HG03095 (cell line): ENCODE results near the gene YPEL4.
A peak's percentile ranks its signal among the peaks of the same experiment; 100 is the strongest.
"Not testable (repeated sequence)": the region's sequence is repeated elsewhere in the genome, so short reads cannot be mapped to it uniquely, and the experiment has no call there.

Experiments used
- ATAC-seq: cut with Tn5 transposase; IDR thresholded peaks from one replicate; pipeline ENCODE4 v1.9.1; 2021; ENCODE audit warnings: moderate library complexity; ENCODE audit not compliant: unreplicated experiment

The YPEL4 gene, protein sequence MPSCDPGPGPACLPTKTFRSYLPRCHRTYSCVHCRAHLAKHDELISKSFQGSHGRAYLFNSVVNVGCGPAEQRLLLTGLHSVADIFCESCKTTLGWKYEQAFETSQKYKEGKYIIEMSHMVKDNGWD

GRCh38 chr11:57649826-57650738 lies at the start of gene YPEL4:
TSS of gene YPEL4 (minus strand) at chr11:57649912. CDS start at chr11:57647107, 2,805 bp downstream.
- ATAC-seq, result no peak

GRCh38 chr11:57698843-57699365 lies 49.2 kb upstream of the YPEL4 start:
- no peak for ATAC-seq

DNA sequence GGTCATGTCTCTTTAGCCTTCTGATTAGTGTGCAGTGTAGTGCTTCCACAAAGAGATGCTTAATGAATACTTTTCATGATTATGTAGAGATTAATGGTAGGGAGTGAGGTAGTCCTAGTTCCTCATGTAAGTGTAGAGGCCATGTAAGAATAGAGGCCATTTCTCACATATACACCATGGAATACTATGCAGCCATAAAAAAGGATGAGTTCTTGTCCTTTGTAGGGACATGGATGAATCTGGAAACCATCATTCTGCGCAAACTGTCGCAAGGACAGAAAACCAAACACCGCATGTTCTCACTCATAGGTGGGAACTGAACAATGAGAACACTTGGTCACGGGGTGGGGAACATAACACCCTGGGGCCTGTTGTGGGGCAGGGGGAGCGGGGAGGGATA lies 40.8 kb upstream of the YPEL4 start:
- not testable (repeated sequence) for ATAC-seq

DNA sequence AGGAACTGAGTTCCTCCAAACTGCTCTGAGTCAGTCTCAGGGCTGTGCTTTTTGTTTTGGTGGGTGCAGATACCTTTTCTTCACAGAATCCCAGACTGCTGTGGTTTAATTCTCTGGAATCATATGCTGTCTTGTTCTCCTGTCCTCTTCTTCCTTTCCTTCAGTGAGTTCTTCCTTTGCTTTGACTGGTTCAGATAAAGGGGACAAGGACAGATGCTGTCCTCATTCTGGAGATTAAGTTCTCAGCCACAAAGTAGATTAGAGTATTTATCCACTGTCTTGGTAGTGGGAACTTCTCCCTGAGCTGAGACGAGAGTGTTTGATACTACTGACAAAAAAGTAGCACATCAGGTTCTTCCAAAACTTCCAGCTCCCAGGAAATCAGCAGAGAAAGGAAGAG lies 31.5 kb upstream of the YPEL4 start:
- ATAC-seq, result no peak

GRCh38 chr11:57680552-57680874 lies 30.8 kb upstream of the YPEL4 start:
- ATAC-seq, result peak; percentile 39

- ATAC-seq, result no peak
Measured at GRCh38 chr11:57679396-57679795, 29.7 kb upstream of the YPEL4 start.

- no peak for ATAC-seq
Measured at GRCh38 chr11:57675176-57675941, 25.6 kb upstream of the YPEL4 start.

DNA sequence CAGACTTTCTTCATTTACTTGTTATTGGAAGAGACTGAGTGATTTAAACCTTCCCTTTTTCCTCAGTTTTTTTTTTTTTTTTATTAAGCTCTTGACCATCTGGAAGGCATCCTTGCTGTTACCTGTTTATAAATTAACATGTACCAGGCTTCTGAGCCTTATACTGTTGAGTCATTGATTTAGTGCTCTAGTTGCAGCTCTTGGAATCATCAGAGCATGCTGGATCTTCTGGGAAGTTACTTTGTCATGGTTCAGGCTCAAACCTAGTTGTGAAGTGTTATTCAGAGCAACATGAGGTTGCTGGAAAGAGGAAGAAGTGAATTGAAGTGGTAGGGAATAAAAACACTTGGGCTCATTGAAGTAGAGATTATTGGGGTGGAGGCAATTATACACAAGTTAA lies 24.5 kb upstream of the YPEL4 start:
- no peak for ATAC-seq

- ATAC-seq, result peak; percentile 8
Measured at GRCh38 chr11:57668434-57668782, 18.7 kb upstream of the YPEL4 start.

- peak; percentile 84 for ATAC-seq
Measured at GRCh38 chr11:57667736-57668433, 18.2 kb upstream of the YPEL4 start, which contains the start of gene ZDHHC5. TSS of gene ZDHHC5 (plus strand) at chr11:57668114. CDS start at chr11:57673091, 4,977 bp downstream.

- peak; percentile 61 for ATAC-seq
Measured at GRCh38 chr11:57667117-57667735, 17.5 kb upstream of the YPEL4 start.

DNA sequence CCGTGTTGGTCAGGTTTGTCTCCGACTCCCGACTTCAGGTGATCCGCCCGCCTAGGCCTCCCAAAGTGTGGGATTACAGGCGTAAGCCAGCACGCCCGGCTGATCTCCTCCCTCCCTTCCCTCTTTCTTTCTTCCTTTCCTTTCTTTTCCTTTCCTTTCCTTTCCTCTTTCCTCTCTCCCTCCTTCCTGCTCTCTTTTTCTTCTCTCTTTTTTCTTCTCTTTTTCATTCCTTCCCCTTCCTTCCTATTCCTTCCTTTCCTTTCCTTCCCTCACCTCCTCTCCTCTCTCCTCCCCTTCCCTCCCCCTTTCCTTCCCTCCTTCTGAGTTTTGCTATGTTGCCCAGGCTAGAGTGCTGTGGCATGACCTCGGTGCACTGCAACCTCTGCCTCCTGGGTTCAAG lies 14.3 kb upstream of the YPEL4 start:
- ATAC-seq, result no peak

GRCh38 chr11:57662893-57663292 lies 13.2 kb upstream of the YPEL4 start:
- ATAC-seq, result no peak

DNA sequence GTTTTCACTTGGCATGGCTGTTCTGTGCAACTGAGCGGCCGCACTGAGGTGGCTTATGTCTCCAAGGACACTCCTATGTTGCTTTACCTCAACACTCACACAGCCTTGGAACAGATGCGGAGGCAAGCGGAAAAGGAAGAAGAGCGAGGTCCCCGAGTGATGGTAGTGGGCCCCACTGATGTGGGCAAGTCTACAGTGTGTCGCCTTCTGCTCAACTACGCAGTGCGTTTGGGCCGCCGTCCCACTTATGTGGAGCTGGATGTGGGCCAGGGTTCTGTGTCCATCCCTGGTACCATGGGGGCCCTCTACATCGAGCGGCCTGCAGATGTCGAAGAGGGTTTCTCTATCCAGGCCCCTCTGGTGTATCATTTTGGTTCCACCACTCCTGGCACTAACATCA lies 10.0 kb upstream of the YPEL4 start:
- no peak for ATAC-seq

- ATAC-seq, result no peak
Measured at GRCh38 chr11:57658023-57658361, 8.3 kb upstream of the YPEL4 start.

DNA sequence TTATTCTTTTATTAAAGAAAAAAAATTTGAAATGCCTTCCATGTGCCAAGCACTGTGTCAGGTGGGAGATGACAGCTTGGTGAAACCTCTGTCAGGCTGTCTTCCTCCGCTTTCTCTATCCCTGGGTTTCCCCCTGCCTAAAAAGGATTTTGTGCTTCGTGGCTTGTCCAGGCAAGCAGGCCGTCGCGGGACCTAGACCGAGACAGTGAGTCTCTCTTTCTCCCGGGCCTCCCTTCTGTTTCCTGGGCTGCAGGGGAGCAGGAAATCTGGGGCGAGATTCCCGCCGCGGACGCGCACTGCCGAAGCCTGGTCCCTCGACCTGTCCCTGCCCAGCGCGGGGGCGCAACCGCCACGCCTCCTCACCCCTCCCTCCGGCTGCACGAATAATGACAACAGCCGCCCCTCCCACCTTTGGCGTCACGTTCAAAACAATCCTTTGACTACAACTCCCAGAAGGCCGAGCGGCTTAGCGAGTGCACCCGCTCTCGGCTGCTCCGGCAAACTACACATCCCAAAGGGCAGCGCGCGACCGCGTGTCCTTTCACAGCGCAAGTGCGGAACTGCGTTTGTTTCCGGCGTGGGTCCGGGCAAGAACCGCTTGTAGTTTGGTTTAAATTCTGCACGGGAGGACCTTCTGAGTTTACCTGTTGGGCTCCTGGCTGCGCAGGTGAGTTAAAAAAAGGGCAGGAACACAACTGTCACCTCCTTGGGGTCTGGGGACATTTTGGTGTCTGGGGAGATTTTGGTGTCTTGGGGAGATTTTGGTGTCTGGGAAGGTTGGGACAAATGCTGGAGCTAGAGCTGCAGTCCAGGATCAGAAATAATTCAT lies 7.7 kb upstream of the YPEL4 start, which contains the start of gene CLP1:
Gene CLP1 (plus strand): TSS at position 569 of the 829 bp plus-strand sequence. CDS start 1,715 bp downstream, outside the sequence.
- peak; percentile 98 for ATAC-seq

DNA sequence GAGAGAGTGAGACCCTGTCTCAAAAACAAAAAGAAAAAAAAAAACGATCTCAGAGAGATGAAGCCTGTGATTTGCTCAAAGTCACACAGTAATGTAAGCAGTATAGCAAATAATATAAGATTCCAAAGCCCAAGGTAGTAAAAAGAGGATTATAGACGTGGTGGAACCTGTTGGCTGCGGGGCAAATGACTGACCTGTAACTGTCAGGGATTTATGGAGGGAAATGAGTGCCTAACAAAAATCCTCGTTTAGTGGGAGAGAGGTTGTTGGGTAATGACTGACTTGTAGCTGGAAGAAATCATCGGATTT lies 7.1 kb upstream of the YPEL4 start:
- no peak for ATAC-seq

DNA sequence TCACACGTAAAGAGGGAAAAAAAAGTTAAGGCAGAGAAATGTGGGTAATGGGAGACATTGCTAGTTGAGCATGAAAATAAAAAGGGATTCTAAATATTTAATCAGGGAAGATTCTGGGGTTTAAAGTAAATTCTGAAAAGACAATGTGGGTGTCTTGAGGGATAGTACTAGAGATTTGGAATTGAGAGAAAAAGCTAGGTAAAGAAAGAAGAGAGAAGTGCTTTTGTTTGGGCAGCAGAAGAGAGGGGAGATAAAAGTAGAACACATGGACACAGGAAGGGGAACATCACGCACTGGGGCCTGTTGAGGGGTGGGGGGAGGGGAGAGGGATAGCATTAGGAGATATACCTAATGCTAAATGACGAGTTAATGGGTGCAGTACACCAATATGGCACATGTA lies 3.5 kb upstream of the YPEL4 start:
- no peak for ATAC-seq

DNA sequence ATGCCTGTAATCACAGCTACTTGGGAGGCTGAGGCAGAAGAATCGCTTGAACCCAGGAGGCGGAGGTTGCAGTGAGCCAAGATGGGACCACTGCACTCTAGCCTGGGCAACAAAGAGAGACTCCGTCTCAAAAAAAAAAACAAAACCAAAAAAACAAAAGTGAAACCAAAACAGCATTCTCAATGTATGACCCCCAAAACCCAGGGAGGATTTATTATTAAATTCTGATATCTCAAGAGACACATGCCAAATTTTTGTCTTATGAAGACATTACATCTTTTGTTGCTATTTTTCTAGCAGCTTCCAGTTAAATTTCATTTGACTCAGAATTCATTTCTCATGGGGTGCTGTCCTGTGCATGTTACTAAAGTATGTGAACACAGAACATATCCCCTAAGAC lies 3.0 kb upstream of the YPEL4 start:
- ATAC-seq, result no peak

DNA sequence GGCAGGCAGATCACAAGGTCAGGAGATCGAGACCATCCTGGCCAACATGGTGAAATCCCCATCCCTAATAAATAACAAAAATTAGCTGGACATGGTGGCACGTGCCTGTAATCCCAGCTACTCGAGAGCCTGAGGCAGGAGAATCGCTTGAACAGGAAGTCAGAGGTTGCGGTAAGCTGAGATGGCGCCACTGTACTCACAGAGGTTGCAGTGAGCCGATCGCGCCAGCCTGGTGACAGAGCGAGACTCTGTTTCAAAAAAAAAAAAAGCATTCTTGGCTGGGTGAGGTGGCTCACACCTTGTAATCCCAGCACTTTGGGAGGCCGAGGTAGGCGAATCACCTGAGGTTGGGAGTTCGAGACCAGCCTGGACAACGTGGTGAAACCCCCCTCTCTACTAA lies 2.5 kb upstream of the YPEL4 start:
- ATAC-seq, result not testable (repeated sequence)
